Dedifferentiated amniotic fluid mesenchymal stem cell (primary cell): ENCODE data around the gene SLC2A13.
"Not testable (repeated sequence)": the region's sequence is repeated elsewhere in the genome, so short reads cannot be mapped to it uniquely, and the experiment has no call there.

Experiments
- DNase-seq: peaks from one replicate; pipeline ENCODE4 v3.0.0-alpha.2; 2016; ENCODE audit errors: extremely low spot score

Gene SLC2A13

DNA sequence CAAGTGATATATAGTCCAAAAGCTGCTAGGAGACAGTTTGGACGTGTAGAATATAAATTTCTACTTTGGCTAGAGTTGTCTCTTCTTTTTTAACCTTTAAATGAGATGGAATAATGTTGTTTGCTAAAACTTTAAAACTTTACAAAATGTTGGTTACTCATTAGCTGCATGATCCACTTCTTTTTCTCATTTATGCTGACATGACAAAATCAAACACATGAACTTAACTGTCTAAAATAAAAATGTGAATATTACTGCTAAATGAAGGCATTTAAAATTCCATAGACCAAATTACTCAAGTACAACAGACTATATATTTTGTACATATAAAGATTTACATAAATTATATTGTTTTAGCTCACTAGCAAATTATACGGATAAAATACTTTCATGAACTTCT, 350.4 kb downstream of the SLC2A13 start:
- no peak for DNase-seq

DNA sequence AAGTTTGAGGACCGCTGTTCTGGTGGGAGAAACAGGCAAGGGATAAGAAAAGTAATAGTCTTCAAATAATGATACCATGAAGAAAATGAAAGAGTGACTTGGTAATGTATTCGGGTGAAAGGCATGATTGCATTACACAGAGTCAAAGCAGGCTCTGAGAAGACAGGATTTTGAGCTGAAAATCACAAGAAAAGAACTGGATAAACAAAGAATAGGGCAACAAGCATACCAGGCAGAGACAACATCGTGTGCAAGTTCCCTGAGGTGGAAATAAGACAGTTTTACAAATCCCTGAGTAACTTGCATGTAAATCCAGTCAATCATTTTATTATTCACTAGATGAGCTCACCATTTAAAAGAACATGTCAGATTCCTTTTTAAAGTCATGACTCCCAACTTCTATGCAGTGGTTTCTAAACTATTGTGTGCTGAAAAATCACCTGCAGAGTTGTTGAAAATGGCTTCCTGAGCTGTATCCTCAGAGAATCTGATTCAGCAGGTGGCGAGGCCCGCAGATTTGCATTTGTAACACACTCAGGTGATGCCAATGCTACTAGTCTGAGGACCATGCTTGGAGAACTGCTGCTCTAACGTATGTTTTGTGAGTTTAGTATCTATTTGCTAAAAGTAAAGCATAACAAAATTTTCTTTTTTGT, 353.3 kb downstream of the SLC2A13 start:
- DNase-seq: no peak

DNA sequence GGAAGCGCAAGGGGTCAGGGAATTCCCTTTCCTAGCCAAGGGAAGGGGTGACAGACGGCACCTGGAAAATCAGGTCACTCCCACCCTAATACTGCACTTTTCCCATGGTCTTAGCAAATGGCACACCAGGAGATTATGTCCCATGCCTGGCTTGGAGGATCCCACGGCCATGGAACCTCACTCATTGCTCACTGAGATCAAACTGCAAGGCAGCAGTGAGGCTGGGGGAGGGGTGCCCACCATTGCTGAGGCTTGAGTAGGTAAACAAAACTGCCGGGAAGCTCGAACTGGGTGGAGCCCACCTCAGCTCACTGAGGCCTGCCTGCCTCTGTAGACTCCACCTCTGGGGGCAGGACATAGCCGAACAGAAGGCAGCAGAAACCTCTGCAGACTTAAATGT, 359.7 kb downstream of the SLC2A13 start:
- DNase-seq: not testable (repeated sequence)

DNA sequence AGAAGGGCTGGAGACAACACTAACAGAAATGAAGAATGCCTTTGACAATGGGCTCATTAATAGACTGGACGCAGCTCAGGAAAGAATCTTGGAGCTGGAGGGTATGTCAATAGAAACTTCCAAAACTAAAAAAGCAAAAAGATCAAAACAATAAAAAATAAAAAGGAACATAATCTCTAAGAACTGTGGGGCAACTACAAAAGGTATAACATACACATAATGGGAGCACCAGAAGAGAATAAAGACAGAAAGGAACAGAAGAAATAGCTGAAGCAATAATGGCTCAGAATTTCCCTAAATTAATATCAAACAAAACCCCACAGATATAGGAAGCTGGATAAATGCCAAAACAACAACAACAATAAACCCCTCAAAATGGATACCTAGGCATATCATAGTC, 362.2 kb downstream of the SLC2A13 start:
- no peak for DNase-seq

DNA sequence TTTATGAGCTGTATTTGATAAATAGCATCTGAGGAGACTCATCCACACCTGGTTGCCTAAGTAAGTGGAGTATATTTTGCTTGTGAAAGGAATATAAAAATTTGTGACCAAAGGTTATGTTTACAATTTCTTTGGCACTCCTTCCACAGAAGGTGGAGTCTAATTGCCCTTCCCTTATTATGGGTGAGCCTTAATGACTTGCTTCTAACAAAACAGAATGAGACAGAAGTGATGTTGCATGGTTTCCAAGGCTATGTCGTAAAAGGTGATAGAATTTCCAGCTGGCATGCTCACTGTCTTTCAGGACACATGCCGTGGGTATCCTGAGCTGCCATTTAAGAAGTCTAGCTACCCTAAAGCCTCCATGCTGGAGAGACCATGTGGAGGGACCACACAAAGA, 369.5 kb downstream of the SLC2A13 start:
- DNase-seq: no peak

DNA sequence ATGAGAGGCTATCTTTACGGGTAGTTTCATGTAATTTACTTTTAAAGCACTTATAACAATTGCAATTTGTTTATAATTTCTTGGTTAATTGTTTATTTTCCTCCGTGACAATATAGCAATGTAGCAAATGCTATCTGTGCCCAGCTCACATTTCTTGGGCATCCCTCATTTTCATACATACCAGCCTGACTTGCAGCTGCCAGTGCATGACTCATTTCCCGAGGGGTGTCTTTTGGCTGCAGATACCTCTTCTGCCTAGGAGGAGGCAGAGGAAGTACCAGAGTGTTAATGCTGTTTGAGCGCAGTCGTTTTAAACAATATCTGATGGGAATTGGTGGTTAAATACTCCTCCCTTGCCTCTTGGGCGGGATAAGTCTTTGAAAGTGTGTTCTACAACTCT, 382.1 kb downstream of the SLC2A13 start:
- no peak for DNase-seq

DNA sequence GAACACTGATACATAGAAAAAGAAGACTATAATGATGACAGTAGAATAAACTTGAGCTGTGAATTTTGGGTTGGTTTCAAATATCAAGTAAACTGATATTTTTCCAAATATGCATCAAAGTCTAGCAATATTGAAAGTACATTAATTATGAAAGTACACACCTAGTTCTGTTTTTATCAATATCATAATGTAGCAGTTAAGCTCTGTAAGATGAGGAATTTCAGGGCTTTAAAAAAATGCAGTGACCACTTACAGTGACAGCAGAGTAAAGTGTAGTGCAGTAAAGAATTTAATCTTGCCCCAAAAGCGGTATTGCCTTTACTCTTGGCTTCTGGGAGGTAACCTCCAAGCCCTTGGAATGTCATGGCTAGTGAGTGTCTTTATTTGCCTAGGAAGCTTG, 383.4 kb downstream of the SLC2A13 start:
- DNase-seq: no peak

DNA sequence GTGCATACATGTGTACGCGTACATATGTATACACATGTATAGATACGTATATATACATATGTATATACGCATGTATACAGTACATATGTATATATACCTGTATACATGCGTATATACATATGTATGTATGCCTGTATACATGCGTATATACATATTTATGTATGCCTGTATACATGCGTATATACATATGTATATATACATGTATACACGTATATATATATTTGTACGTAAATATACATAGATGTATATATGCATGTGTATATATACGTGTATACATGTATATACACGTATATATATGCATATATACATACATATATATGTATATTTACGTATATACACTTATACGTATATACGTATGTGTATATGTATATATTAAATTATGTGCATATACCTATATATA, 392.3 kb downstream of the SLC2A13 start:
- DNase-seq: no peak

DNA sequence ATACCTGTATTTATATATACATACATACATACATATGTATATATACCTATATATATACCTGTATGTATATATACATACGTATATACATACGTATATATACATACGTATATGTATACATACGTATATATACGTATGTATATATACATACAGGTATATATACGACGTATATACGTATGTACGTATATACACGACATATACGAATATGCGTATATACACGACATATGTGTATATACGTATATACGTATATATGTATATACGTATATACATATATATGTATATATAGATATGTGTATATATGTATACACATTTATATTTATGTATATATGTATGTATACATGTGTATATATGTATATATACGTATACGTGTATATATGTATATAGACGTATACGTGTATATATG, 393.5 kb downstream of the SLC2A13 start:
- no peak for DNase-seq
